Nephron (organoid): ENCODE results near the gene UNC13B.
A peak's percentile ranks its signal among the peaks of the same experiment; 100 is the strongest.

Experiments
- H3K27ac Mint-ChIP-seq, 3 experiments: 2 replicates each; pipeline ENCODE4 v1.8.0; 2020; ENCODE audit warnings: mixed read lengths in 3 of 3, mild to moderate bottlenecking in 2 of 3, moderate library complexity in 1 of 3
- H3K27me3 Mint-ChIP-seq: 2 replicates; pipeline ENCODE4 v1.8.0; 2021; ENCODE audit warnings: low read depth, mild to moderate bottlenecking, moderate library complexity, mixed read lengths
- H3K36me3 Mint-ChIP-seq: 2 replicates; pipeline ENCODE4 v1.8.0; 2020; ENCODE audit warnings: low read depth, mixed read lengths
- H3K4me1 Mint-ChIP-seq: 2 replicates; pipeline ENCODE4 v1.8.0; 2020; ENCODE audit warnings: mixed read lengths
- H3K4me3 Mint-ChIP-seq, 3 experiments: 2 replicates each; pipeline ENCODE4 v1.8.0; 2020; ENCODE audit warnings: mild to moderate bottlenecking in 3 of 3, mixed read lengths in 3 of 3, moderate library complexity in 2 of 3
- H3K9me3 Mint-ChIP-seq: 2 replicates; pipeline ENCODE4 v1.8.0; 2020; ENCODE audit warnings: mixed read lengths
- TF ChIP-seq, protein P1 (sequence below), 3 experiments: fragments of 200-600 bp; sonication (generic); IDR thresholded peaks; one replicate each; pipeline ENCODE4 v1.5.0; 2021; ENCODE audit warnings: antibody characterized with exemption in 3 of 3; ENCODE audit not compliant: unreplicated experiment in 3 of 3

UNC13B gene

DNA sequence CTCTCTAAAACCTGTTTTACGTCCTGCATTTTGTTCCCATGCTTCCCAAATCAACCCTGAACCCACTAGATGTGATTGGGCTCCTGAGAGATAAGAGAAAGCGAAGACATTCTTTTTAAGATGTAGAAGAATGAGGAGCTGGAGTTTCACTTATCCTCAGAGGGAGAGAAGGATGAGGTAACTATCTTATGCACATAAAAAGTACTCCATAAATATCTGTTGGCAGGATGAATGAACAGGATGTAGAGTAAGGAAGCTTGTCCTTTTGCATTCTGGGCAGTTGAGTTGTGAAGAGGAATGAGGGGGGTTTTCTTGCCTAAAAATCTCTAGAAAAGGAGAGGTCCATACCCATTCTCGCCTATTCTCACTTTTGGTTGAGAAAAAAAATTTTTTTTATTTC lies 163.2 kb downstream of the UNC13B start:
- Mint-ChIP-seq H3K27ac (no peak overlapping the region), H3K27me3 (no peaks in the 10 kb centered on the region), H3K9me3 (no peaks in the 10 kb centered on the region), H3K36me3 (peaks cover 3% of the 10 kb centered on the region), H3K4me3 (no peak overlapping the region), H3K4me1 (no peaks in the 10 kb centered on the region)
- TF ChIP-seq, protein P1, sequence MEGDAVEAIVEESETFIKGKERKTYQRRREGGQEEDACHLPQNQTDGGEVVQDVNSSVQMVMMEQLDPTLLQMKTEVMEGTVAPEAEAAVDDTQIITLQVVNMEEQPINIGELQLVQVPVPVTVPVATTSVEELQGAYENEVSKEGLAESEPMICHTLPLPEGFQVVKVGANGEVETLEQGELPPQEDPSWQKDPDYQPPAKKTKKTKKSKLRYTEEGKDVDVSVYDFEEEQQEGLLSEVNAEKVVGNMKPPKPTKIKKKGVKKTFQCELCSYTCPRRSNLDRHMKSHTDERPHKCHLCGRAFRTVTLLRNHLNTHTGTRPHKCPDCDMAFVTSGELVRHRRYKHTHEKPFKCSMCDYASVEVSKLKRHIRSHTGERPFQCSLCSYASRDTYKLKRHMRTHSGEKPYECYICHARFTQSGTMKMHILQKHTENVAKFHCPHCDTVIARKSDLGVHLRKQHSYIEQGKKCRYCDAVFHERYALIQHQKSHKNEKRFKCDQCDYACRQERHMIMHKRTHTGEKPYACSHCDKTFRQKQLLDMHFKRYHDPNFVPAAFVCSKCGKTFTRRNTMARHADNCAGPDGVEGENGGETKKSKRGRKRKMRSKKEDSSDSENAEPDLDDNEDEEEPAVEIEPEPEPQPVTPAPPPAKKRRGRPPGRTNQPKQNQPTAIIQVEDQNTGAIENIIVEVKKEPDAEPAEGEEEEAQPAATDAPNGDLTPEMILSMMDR (IDR thresholded peaks at IDR 0.05; ENCODE audit: unreplicated experiment in 3 of 3) = no peak

- TF ChIP-seq, protein P1 (IDR thresholded peaks at IDR 0.05; ENCODE audit: unreplicated experiment in 3 of 3) = no peak
- no peaks in the 10 kb centered on the region for H3K9me3 Mint-ChIP-seq
- H3K4me1 Mint-ChIP-seq = no peaks in the 10 kb centered on the region
- H3K4me3 Mint-ChIP-seq = no peak overlapping the region
- H3K27ac Mint-ChIP-seq = no peak overlapping the region
- H3K36me3 Mint-ChIP-seq = no peaks in the 10 kb centered on the region
- no peaks in the 10 kb centered on the region for H3K27me3 Mint-ChIP-seq
Measured at GRCh38 chr9:35333551-35333950, 171.7 kb downstream of the UNC13B start.

DNA sequence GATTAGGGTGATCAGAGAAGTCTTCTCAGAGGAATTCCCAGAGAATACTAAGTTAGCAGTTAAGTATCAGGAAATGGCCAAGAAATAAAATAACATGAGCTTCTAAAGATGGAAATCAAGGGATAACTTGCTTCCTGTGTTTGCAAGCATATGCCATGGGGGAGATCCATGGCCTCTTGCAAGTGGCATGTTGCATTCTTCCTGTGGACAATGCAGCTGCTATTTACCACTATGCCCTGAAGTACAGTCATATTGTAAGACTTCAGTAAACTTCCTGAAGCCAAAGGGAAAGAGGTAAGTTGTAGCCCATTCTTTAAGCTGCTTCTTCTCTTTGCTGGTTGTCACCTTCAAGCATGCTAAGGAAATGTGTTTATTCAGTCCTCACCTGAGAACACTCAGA lies 173.4 kb downstream of the UNC13B start:
- Mint-ChIP-seq H3K27me3 (no peaks in the 10 kb centered on the region), H3K9me3 (no peaks in the 10 kb centered on the region), H3K36me3 (no peaks in the 10 kb centered on the region), H3K4me3 (no peak overlapping the region), H3K27ac (no peak overlapping the region), H3K4me1 (peaks cover 3% of the 10 kb centered on the region)
- TF ChIP-seq, protein P1 (IDR thresholded peaks at IDR 0.05; ENCODE audit: unreplicated experiment in 3 of 3) = no peak

GRCh38 chr9:35338086-35338485 lies 176.3 kb downstream of the UNC13B start:
- H3K9me3 Mint-ChIP-seq = no peaks in the 10 kb centered on the region
- H3K36me3 Mint-ChIP-seq = no peaks in the 10 kb centered on the region
- TF ChIP-seq, protein P1 (IDR thresholded peaks at IDR 0.05; ENCODE audit: unreplicated experiment in 3 of 3) = no peak
- H3K4me1 Mint-ChIP-seq = peaks cover 24% of the 10 kb centered on the region
- no peak overlapping the region for H3K4me3 Mint-ChIP-seq
- H3K27ac Mint-ChIP-seq = no peak overlapping the region
- H3K27me3 Mint-ChIP-seq = no peaks in the 10 kb centered on the region

- Mint-ChIP-seq H3K36me3 (no peaks in the 10 kb centered on the region), H3K27ac (no peak overlapping the region), H3K4me1 (peaks cover 24% of the 10 kb centered on the region), H3K4me3 (no peak overlapping the region), H3K27me3 (no peaks in the 10 kb centered on the region), H3K9me3 (no peaks in the 10 kb centered on the region)
- TF ChIP-seq, protein P1 (IDR thresholded peaks at IDR 0.05; ENCODE audit: unreplicated experiment in 3 of 3) = no peak
Measured at GRCh38 chr9:35338561-35339274, 176.9 kb downstream of the UNC13B start.

GRCh38 chr9:35340046-35340445 lies 178.2 kb downstream of the UNC13B start:
- Mint-ChIP-seq H3K4me3 (no peak overlapping the region), H3K27me3 (no peaks in the 10 kb centered on the region), H3K36me3 (no peaks in the 10 kb centered on the region), H3K9me3 (no peaks in the 10 kb centered on the region), H3K4me1 (peaks cover 24% of the 10 kb centered on the region), H3K27ac (peak overlapping the region in 2 of 3 experiments; percentile 21 to 52)
- TF ChIP-seq, protein P1 (IDR thresholded peaks at IDR 0.05; ENCODE audit: unreplicated experiment in 3 of 3) = no peak
